Fibroblast of lung (primary cell): ENCODE results near the gene CCDC71. TPM values are rescaled to one million over a fixed set of nuclear protein-coding genes. Genes with fewer than 3 reads are reported as not detected.

Experiments
- DNase-seq, 2 donors: peaks; one replicate each; pipeline versions ENCODE4 v3.0.0 to v3.0.0-alpha.2; 2010; ENCODE audit warnings: low read depth in 2 of 2
- H2AFZ ChIP-seq: 2 replicates; pipeline ENCODE4 v1.5.1; 2012; ENCODE audit warnings: low read length, control low read depth, inconsistent platforms
- H3K27ac ChIP-seq: 2 replicates; pipeline ENCODE4 v1.5.1; 2011; ENCODE audit warnings: low read length, control low read depth; ENCODE audit not compliant: insufficient read depth
- H3K27me3 ChIP-seq: 2 replicates; pipeline ENCODE4 v1.5.1; 2011; ENCODE audit warnings: mild to moderate bottlenecking, low read length; ENCODE audit not compliant: control insufficient read depth, insufficient read depth
- H3K36me3 ChIP-seq: 2 replicates; pipeline ENCODE4 v1.5.1; 2011; ENCODE audit warnings: low read length; ENCODE audit not compliant: control insufficient read depth, insufficient read depth
- H3K4me1 ChIP-seq: 2 replicates; pipeline ENCODE4 v1.5.1; 2011; ENCODE audit warnings: low read length; ENCODE audit not compliant: control insufficient read depth, insufficient read depth; ENCODE audit errors: extremely low read depth
- H3K4me2 ChIP-seq: 2 replicates; pipeline ENCODE4 v1.5.1; 2011; ENCODE audit warnings: low read length, control low read depth; ENCODE audit not compliant: insufficient read depth; ENCODE audit errors: extremely low read depth
- H3K4me3 ChIP-seq, 4 experiments: fragments of 200-600 bp in 1 of 4; sonication (generic) in 1 of 4; replicated peaks in 1 of 4; 2 replicates each; pipeline ENCODE4 v1.5.1; 2011 to 2016; ENCODE audit warnings: low read length in 4 of 4, low read depth in 3 of 4, mild to moderate bottlenecking in 3 of 4, control low read depth in 2 of 4, inconsistent platforms in 1 of 4, mixed read lengths in 1 of 4; ENCODE audit not compliant: insufficient read depth in 1 of 4; ENCODE audit errors: control extremely low read depth in 1 of 4
- H3K79me2 ChIP-seq: 2 replicates; pipeline ENCODE4 v1.5.1; 2012; ENCODE audit warnings: mild to moderate bottlenecking, low read length, inconsistent platforms; ENCODE audit not compliant: control insufficient read depth, insufficient read depth
- H3K9ac ChIP-seq: 2 replicates; pipeline ENCODE4 v1.5.1; 2011; ENCODE audit warnings: mild to moderate bottlenecking, low read length, control low read depth; ENCODE audit not compliant: insufficient read depth
- H3K9me3 ChIP-seq: 2 replicates; pipeline ENCODE4 v1.5.1; 2012; ENCODE audit warnings: low read depth, low read length; ENCODE audit not compliant: control insufficient read depth, insufficient read depth
- H4K20me1 ChIP-seq: 2 replicates; pipeline ENCODE4 v1.5.1; 2011; ENCODE audit warnings: low read length; ENCODE audit not compliant: control insufficient read depth, insufficient read depth; ENCODE audit errors: extremely low read depth
- CTCF ChIP-seq, 2 donors: IDR thresholded peaks in 1 of 2; conservative IDR thresholded peaks in 1 of 2; 1 replicate in 1 of 2; 2 replicates in 1 of 2; pipeline ENCODE4 v1.5.1; 2011 to 2012; ENCODE audit warnings: low read length in 2 of 2, control low read depth in 1 of 2, inconsistent platforms in 1 of 2, low read depth in 1 of 2, mild to moderate bottlenecking in 1 of 2
- EZH2 ChIP-seq: IDR thresholded peaks from 2 replicates; pipeline ENCODE4 v1.5.1; 2012; ENCODE audit warnings: low read length, control low read depth, mild to moderate bottlenecking; ENCODE audit errors: missing control alignments
- polyA plus RNA-seq, 2 donors: library from polyadenylated mRNA; depleted of rRNA in 1 of 2; stranded (reverse) in 1 of 2; unstranded in 1 of 2; fragments of >200 nt; gene quantifications; 2 replicates each; pipeline ENCODE4 v1.2.1, GENCODE V29; 2011 to 2012; ENCODE audit warnings: missing spikeins in 1 of 2
- total RNA-seq: library from RNA; depleted of rRNA; stranded (reverse); fragments of >200 nt; gene quantifications from 2 replicates; pipeline ENCODE4 v1.2.1, GENCODE V29; 2014

Gene CCDC71
- total and polyA plus RNA-seq, 2 donors (not counting 1 experiment from before 2014, with no cell fraction given), result 13.0 to 17.8 TPM

- H4K20me1 ChIP-seq, result no peaks in the 10 kb centered on the region
- no peak overlapping the region for H3K9ac ChIP-seq
- no peaks in the 10 kb centered on the region for H3K27me3 ChIP-seq
- H3K9me3 ChIP-seq, result no peaks in the 10 kb centered on the region
- DNase-seq, result no peak
- peaks cover 34% of the 10 kb centered on the region for H3K79me2 ChIP-seq
- peak overlapping the region; percentile 82 for H3K4me2 ChIP-seq
- H2AFZ ChIP-seq, result no peak overlapping the region
- H3K27ac ChIP-seq, result no peak overlapping the region
- H3K36me3 ChIP-seq, result peaks cover 31% of the 10 kb centered on the region
- peaks cover 3% of the 10 kb centered on the region for H3K4me1 ChIP-seq
- H3K4me3 ChIP-seq, result peak overlapping the region; percentile 78 to 96 (median 90)
- no peak for TF ChIP-seq CTCF (conservative IDR thresholded peaks at IDR 0.05 in 1 of 2, IDR thresholded peaks at IDR 0.05 in 1 of 2; ENCODE audit: low read depth in 1 of 2, low read length in 2 of 2)
- TF ChIP-seq EZH2, result no peak
Observed at GRCh38 chr3:49131576-49131975, 34.6 kb downstream of the CCDC71 start.

GRCh38 chr3:49131040-49131439 is 35.1 kb downstream of the CCDC71 start:
- Histone ChIP-seq H3K4me3 (peak overlapping the region in 2 of 4 experiments; percentile 78 to 96), H3K27ac (no peak overlapping the region), H3K4me1 (peaks cover 3% of the 10 kb centered on the region), H3K4me2 (peak overlapping the region; percentile 82), H3K9ac (no peak overlapping the region), H3K36me3 (peaks cover 31% of the 10 kb centered on the region), H3K79me2 (peaks cover 34% of the 10 kb centered on the region), H4K20me1 (no peaks in the 10 kb centered on the region), H3K27me3 (no peaks in the 10 kb centered on the region), H2AFZ (no peak overlapping the region), H3K9me3 (no peaks in the 10 kb centered on the region)
- TF ChIP-seq CTCF (conservative IDR thresholded peaks at IDR 0.05 in 1 of 2, IDR thresholded peaks at IDR 0.05 in 1 of 2; ENCODE audit: low read depth in 1 of 2, low read length in 2 of 2), result no peak
- no peak for TF ChIP-seq EZH2
- no peak for DNase-seq

- H3K79me2 ChIP-seq, result peaks cover 8% of the 10 kb centered on the region
- peak in 1 of 2 donors; percentile 20 for DNase-seq
- H3K36me3 ChIP-seq, result peaks cover 49% of the 10 kb centered on the region
Observed at GRCh38 chr3:49124991-49125670, 41.0 kb downstream of the CCDC71 start.

More at GRCh38 chr3:49124991-49125670, 41.0 kb downstream of the CCDC71 start:
- Histone ChIP-seq H3K4me2 (no peak overlapping the region), H3K9ac (no peak overlapping the region), H3K27me3 (no peaks in the 10 kb centered on the region), H3K27ac (no peak overlapping the region), H2AFZ (no peak overlapping the region), H4K20me1 (no peaks in the 10 kb centered on the region), H3K4me3 (no peak overlapping the region), H3K9me3 (no peaks in the 10 kb centered on the region), H3K4me1 (no peaks in the 10 kb centered on the region)
- TF ChIP-seq EZH2 (no peak), CTCF (conservative IDR thresholded peaks at IDR 0.05 in 1 of 2, IDR thresholded peaks at IDR 0.05 in 1 of 2; ENCODE audit: low read depth in 1 of 2, low read length in 2 of 2) (peak in 1 of 2 donors; percentile 2)
